Activated CD8-positive, alpha-beta memory T cell treated with anti-CD3 and anti-CD28 coated beads, Interleukin-2, amount 50 U/mL, for 4 hours (primary cell): ENCODE results near the gene ZFAND3.
"Not testable (repeated sequence)": the region's sequence is repeated elsewhere in the genome, so short reads cannot be mapped to it uniquely, and the experiment has no call there.

Experiments
- DNase-seq: peaks from one replicate; pipeline ENCODE4 v3.0.0-alpha.2; 2020

The ZFAND3 gene

DNA sequence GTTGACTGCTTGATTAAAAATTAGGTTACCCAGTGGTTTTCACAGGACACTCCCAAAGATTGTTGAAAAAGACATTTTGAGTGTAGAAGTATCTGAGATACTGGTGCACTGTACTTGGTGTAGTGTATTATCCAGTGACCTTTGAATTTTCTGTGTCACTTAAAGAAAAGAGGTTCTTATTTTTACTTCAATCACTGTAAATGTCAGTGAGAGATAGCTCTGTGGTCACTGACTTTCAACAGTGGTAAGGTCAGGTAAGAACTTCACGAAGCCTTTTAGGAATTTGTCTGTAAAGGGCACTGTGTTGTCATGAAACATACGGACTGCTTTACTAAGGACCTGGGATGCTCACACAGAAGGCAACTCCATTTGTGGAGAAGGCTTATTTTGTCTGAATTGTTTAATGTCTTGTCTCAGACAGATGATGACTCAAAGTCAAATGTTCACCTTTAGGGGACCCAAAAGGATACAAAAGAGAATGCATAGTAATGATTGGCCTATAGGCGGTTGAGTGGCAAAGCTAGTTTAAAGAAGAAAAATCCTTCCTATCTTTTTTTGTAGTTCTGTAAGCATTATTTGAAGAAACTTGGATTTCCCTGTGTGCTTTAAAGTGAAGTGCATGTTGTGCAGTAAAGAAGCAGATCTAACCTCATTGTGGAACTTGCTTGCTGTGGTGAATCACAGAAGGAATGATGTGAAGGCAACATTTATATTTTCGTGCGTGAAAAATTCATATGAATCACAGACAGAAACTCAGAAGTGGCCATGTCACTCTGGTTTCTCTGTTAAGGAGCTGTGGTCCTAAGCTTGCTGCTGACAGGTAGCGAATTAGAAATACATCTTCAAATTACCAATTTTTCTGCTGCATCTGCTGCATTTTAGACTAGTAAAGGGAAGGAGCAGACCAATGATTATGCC lies 47.3 kb downstream of the ZFAND3 start:
- DNase-seq = no peak

DNA sequence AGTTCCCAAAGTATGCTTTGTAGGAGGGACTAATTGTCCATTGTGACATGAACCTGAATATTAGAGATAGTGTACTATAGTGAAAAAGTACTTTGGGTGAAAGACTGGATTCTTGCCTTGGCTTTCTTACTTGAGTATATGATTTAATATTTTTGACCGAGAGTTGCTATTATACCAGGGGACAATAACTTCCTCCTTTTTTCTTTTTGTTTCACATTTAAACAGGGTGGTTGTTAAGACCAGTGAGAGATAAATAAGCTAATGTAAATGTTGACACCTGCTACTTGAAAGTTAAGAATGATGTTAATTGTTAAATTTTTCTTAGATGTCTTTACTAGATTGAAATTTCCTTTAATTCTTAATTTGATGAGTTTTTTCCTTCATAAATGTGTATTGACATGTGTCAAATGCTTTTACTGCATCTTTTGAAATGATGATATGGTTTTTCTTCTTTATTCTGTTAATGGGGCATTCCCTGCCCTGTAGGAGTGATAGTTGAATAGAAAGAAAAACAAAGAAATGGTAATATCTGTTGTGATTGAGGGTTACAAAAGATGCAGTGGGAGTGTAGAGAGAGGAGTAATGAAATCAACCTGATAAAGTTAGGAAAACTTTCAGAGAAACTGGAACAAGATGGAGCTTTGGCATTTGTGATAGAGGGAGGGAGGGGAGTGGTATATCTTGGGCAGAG lies 48.4 kb downstream of the ZFAND3 start:
- DNase-seq = no peak

DNA sequence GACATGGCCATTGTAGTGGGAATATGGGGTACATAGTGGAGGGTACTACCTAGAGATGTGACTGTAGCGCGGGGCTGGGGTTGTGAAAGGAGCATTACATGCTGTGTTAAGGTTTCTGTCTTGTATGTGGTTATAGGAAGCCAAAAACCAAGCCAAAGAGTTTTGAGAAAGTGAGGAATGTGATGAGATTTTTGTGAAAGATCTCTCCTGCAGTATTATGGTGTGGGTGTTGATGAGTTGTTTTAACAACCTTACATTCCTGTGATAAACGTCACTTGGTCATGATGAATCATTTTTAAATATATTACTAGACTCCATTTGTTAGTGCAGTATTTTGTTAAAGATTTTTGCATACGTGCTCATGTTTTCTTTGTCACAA lies 48.9 kb downstream of the ZFAND3 start:
- no peak for DNase-seq

DNA sequence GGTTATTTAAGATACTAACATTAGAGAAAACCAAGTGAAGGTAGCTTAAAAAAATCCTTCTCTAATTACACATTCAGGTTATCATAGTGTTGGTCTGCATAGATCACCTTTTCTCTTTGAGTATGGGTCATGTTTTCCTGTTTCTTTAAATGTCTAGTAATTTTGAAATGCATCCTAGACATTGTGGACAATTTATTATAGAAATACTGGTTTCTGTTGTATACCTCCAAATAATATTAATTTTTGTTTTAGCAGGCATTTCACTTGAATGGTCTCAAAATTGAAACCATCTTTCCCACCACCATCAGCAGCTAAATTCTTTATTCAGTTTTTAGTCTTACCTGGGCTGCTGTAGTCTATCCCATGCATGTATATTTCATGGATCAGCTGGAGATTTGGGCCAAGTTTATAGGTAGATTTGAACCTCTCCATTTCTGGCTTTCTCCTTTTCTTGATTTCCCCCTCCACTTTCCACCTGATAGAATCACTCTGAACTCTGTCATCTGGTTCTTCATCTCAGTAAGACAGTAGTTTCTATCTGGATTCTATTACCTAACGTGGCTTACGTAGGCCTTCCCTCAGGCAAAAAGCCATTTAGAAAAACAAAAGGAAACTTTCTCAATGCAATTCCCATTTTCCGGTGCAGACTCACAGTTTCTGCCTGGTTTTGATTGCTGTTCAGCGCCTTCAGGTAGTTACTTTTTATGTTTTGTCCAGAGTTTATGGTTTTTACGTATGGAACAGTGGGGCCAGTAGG lies 52.3 kb downstream of the ZFAND3 start:
- no peak for DNase-seq

DNA sequence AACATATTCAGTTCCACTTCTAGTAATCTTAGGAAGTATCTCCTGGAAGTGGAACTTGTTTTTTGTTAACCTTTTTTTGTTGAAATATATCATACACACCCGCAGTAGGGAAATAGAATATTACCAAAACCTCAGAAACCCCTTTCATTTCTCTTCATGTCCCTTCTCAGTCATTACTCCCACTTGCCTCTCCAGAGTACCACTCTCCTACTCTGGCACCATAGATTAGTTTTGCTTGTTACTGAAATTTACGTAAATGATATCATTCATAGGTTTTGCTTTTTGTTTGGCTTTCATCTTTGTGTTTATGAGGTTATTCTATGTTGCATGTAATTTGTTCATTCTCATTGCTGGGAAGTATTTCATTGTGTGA lies 52.8 kb downstream of the ZFAND3 start:
- no peak for DNase-seq

DNA sequence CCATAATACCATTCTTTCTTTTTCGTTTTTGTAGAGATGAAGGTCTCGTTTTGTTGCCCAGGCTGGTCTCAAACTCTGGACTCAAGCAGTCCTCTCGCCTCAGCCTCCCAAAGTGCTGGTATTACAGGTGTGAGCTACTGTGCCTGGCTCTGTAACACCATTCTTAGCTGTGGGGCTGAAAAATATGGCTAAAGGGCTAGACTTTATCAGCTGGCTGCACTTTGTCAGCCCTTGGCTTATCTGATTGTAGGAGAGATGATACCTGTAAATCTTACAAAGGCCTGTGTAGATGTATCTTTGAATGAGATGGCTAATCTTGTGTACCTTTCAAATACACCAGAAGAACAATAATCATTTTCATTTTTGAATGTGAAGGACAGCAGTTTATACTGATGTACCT lies 55.2 kb downstream of the ZFAND3 start:
- DNase-seq = no peak

DNA sequence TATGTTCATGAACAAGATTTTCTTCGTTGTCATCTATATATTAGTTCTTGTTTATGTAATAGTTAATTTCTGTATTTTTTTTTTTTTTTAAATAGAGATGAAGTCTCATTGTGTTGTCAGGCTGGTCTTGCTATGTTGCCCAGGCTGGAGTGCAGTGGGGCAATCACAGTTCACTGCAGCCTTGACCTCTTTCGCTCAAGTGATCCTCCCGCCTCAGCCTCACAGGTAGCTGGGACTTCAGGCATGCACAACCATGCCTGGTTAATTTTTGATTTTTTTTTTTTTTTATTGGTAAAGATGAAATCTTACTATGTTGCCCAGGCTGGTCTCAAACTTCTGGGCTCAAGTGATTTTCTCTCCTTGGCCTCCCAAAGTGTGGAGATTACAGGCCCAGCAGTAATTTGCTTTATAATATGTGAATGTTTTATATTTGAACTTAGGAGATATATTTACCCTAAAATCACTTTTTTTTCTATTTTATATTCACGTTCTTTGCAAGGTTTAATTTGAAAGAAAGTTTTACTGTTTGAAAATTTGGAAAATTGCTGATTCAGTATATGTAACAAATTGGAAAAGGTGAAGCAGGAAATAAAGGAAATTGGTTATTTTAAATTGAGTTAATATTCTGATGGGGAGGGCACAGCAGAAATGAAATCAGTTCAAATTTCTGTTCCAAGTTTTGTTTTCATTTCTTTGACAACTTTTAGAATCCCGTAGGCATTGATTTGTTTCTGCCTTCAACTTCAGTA lies 56.2 kb downstream of the ZFAND3 start:
- DNase-seq = no peak

DNA sequence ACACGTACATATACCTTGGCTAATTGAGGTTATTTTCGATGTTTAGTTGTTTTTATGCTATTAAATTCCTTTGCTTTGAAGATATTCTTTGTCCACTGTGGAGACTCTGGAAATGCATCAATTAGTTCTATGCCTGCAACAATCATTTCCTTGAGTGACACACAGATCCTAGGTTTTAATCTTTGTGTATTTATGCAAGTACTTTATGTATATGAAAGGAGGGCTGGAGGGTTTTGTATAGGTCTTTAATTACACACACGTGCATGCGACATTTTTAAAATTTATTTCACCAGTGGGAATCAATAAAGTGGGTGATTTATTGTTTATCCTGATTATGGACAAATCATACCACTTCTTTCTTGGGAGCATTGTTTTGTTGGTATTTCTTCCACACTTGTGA lies 57.3 kb downstream of the ZFAND3 start:
- no peak for DNase-seq

DNA sequence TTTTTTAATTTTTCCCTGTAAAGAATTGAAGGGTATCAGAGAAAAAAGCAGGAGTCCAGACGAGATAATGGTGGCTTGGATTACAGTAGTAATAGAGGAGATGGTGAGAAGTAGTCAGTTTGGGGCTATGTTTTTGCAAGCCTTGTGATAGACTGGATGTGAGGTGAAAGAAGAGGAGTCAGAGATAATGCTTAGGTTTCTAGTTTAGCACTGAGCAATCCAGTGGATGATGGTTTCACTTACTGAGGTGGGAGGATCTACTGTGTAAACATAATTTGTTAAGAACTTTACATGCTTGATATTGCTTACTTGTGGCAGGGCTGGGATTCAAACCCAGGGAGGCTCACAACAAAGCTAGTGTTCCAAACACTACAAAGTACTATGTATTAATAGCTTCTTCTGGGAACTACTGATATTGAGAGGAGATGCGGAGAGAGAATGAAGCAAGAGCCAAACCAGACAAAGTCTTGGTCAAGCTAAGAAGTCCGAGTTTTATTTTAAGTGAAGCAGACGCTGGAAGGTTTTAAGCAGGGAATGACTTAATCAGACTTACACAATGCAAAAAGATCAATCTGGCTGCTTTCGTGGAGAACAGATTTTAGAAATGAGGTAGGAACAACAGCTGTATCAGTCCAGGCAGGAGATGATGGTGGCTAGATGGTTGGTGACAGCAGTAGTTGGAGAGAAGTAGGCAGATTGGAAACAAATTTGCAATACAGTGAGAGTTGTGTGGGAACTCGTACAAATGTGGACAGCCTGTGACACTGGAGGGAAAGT lies 58.0 kb downstream of the ZFAND3 start:
- DNase-seq = no peak

DNA sequence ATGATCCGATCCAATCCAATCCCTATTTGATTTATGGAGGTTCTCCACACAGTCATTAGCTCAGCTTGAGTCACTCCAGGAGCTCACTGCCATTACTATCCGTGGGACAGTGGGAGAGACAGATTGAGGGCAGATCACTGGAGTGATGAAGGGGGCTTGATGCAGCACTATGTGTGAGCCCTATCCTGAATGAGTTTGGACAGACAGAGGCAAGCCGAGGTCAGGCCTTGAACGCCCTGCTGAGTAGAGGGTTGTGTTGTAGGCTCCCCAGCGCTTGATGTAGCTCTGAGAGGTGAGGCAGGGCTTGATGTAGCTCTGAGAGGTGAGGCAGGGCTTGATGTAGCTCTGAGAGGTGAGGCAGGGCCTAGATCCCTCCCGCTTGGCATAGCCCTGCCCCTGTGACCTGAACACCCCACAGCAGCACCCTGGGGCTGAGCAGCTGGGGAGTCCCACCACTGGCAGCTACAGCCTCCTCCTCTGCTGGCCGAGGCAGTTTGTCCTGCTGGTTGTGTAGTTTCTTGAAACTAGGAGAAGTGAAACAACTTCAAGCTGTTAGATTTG lies 58.7 kb downstream of the ZFAND3 start:
- DNase-seq = no peak

DNA sequence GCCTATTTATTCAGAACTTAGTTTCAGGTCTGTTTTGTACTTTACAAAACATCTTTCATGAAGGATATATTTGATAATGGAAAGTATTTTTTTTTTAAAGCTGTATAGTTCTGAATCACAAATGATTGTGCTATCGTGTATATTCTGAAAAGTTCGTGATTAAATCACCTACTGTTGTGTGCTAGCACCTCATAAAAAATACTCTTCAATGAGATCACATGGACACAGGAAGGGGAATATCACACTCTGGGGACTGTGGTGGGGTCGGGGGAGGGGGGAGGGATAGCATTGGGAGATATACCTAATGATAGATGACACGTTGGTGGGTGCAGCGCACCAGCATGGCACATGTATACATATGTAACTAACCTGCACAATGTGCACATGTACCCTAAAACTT lies 61.1 kb downstream of the ZFAND3 start:
- not testable (repeated sequence) for DNase-seq

DNA sequence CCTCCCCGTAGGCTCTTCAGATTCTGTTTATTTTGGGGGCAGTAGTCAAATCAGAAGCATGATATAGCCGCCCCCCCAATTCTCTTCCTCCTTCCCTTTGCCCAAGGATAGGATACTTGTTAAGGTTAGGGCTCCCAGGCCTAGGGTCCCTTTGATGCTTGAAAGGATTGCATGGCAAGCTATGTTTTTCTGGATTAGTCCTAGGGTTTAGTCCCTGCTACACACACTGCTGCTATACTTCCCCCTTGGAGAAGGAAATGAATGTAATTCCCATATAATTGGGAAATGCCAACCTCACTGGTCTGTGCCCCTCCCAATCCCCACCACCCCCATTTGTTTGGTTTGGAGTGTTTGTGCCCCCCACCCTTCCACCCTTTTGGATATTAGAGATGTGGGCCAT lies 62.8 kb downstream of the ZFAND3 start:
- no peak for DNase-seq

DNA sequence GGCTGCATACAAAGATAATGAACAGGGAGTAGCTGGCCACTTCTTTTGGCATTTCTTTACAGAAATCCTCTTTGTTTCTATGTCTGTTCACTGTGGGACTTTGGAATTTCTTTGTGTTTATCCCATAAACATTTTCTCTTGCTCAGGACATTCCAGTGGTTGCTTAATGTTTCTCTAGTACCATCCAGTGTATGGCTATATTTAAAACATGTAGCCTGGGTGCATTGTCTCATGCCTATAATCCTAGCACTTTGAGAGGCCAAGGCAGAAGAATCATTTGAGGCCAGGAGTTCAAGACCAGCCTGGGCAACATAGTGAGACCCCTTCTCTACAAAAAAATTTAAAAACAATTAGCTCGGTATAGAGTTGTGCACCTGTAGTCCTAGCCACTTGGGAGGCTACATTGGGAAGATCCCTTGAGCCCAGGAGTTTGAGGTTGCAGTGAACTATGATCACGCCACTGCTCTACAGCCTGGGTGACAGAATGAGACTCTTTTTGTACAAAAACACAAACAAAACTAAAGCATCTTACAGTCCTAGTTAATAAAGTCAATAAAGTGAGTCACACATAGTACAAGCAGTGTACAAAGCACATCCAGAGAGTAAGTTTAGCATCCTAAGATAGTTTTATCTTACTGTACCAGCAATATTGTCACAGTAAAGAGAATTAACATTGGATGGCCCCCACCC lies 63.3 kb downstream of the ZFAND3 start:
- DNase-seq = no peak

DNA sequence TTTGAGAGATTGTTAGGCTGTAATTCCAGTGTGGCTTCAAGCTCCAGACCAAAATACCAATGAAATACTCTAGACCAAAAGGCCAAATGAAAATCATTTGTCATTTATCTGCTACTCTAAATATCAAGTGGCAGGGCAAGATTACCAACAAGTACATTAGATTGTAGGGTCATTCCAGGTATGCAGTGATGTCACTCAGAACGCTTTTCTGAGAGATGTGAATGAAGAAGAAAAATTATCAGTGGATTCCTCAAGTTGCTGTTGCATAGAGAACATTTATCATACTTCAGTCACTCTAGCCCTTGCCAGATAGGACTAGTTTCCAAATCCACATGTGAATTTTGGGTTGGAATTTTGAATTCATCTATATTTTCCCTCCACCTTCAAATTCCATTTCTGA lies 65.0 kb downstream of the ZFAND3 start:
- no peak for DNase-seq

DNA sequence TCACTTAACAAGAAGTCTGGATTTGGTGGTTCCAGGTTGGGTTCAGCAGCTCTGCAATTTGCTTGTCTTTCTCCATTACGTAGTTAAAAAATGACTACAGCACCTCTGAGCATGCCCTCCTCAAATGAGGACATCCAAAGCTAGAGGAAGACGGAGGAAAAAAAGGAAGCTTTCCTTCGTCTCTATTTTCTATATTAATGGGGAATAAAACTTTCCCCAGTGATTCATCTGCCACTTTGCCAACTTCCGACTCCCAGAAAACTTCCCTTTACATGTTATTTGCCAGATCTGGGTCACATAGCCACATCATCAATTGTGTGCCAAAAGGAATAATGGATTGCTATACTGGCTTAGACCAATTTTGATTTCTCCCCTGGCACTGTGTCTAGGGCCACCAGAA lies 69.5 kb downstream of the ZFAND3 start:
- no peak for DNase-seq

DNA sequence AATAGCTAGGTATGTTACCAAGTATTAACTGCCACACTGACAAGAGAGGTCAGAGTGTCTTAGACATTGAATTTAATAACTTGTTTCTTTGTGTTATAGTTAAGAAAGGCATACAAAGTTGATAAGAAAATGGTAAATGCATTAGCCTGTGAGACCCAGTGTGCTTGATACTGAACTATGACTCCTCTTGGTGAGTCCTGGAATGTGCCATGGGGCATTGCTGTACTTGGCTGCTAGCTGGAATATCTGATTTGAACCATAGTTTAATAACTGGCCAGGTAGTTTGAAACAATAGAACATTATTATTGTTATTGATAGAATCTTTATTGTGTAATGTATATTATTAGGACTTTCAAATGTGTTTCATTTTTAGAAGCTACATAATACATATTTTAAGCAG lies 70.0 kb downstream of the ZFAND3 start:
- no peak for DNase-seq

DNA sequence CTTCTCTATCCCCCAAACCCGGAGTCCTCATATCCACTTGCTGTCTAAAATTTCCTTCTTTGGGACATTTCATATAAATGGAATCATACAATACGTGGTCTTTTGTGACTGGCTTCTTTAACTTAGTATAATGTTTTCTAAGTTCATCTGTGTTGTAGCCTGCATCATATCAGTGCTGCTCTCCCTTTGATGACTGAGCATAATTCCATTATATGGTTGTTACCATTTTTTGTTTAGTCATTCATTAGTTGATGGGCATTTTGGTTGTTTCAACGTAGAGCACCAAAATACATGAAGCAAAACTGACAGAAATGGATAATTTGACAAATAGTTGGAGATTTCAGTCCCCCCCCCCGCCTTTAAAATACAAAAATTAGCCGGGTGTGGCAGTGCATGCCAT lies 71.5 kb downstream of the ZFAND3 start:
- no peak for DNase-seq

DNA sequence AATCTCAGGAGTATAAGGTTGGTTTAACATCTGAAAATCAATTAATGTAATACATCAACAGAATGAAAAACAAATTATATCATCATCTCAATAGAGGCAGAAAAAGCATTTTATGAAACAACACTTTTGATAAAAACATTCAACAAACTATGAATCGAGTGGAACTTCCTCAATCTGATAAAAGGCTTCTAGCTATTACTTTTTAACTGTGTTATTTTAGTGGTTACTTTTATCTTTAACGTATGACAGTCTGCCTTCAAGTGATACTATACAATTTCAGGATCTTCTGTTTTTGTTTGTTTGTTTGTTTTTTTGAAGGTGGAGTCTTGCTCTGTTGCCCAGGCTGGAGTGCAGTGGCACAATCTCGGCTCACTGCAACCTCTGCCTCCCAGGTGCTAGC lies 73.7 kb downstream of the ZFAND3 start:
- DNase-seq = no peak

DNA sequence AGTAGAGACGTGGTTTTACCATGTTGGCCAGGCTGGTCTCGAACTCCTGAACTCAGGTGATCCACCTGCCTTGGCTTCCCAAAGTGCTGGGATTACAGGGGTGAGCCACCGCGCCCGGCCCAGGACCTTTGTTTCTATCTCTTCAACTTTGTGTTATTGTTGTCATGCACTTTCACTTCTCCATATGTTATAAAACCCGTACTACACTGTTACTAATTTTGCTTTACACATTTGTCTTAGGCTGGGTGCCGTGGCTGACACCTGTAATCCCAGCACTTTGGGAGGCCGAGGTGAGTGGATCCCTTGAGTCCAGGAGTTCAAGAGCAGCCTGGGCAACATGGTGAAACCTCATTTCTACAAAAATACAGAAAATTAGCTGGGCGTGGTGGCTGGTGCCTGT lies 74.2 kb downstream of the ZFAND3 start:
- not testable (repeated sequence) for DNase-seq

DNA sequence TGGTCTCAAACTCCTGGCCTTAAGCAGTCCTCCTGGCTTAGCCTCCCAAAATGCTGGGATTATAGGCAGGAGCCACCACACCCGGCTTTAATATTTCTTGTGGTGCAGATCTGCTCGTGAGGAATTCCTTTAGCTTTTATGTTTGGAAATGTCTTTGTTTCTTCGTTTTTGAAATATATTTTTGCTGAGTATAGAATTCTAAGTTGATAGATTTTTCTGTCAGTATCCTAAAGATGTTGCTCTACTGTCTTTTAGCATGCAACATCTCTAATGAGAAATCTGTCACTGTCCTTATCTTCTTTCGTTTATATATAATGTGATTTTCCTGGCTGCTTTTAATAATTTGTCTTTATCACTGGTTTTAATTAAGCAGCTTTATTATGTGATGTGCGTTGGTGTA lies 75.1 kb downstream of the ZFAND3 start:
- DNase-seq = no peak

DNA sequence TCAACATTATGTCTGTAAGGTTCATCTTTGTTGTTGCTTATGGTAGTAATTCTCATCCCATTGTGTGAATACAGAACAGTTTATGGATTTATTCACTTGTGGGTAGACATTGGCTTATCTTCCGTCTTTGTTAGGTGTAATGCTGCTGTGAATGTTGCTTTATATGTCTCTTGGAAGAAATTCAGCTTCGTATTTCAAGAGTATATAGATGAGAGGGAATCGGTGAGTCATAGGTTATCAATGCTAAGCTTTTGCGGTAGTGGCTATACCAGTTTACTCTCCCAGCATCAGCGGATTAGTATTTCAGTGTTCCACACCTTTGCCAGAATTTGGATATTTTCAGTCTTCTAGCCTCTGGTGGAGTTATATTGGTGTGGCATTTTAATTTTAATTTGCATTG lies 77.8 kb downstream of the ZFAND3 start:
- no peak for DNase-seq
